HFFc6 (cell line): ENCODE data around the gene DTNB. TPM values are rescaled to one million over a fixed set of nuclear protein-coding genes. Genes with fewer than 3 reads are reported as not detected.

ENCODE experiments used
- DNase-seq: peaks from one replicate; pipeline ENCODE4 v3.0.0-alpha.2; 2018
- H3K27ac Mint-ChIP-seq: 2 replicates; pipeline ENCODE4 v1.8.0; 2020; ENCODE audit warnings: mild to moderate bottlenecking, mixed read lengths
- H3K27me3 Mint-ChIP-seq: 2 replicates; pipeline ENCODE4 v1.8.0; 2021; ENCODE audit warnings: mild to moderate bottlenecking, moderate library complexity, mixed read lengths; ENCODE audit not compliant: insufficient read depth
- H3K36me3 Mint-ChIP-seq: 2 replicates; pipeline ENCODE4 v1.8.0; 2021; ENCODE audit warnings: low read depth, mixed read lengths
- H3K4me1 Mint-ChIP-seq: 2 replicates; pipeline ENCODE4 v1.8.0; 2020; ENCODE audit warnings: low read depth, mixed read lengths
- H3K4me3 Mint-ChIP-seq: 2 replicates; pipeline ENCODE4 v1.8.0; 2020; ENCODE audit warnings: mild to moderate bottlenecking, moderate library complexity, mixed read lengths
- H3K9me3 Mint-ChIP-seq: 2 replicates; pipeline ENCODE4 v1.8.0; 2020; ENCODE audit warnings: mild to moderate bottlenecking, mixed read lengths
- total RNA-seq, 6 experiments: library from RNA; stranded (reverse); fragmentation: NEBNext Ultra II Directional; extraction: Animal tissue kit (Norgen Biotek cat#: 25700); gene quantifications; 2 replicates in 1 of 6; 3 replicates in 5 of 6; pipeline ENCODE4 v1.2.3, GENCODE V29; 2021
- TF ChIP-seq, protein P1 (sequence below): fragments of 200-600 bp; sonication (generic); IDR thresholded peaks from 2 replicates; pipeline ENCODE4 v1.5.0; 2021; ENCODE audit warnings: antibody characterized with exemption, mild to moderate bottlenecking

The DTNB gene
- total RNA-seq, 6 experiments from 2014 or later: 4.2 to 6.2 (median 4.7) TPM

GRCh38 chr2:25596516-25597244, 76.7 kb downstream of the DTNB start:
- TF ChIP-seq, protein P1, sequence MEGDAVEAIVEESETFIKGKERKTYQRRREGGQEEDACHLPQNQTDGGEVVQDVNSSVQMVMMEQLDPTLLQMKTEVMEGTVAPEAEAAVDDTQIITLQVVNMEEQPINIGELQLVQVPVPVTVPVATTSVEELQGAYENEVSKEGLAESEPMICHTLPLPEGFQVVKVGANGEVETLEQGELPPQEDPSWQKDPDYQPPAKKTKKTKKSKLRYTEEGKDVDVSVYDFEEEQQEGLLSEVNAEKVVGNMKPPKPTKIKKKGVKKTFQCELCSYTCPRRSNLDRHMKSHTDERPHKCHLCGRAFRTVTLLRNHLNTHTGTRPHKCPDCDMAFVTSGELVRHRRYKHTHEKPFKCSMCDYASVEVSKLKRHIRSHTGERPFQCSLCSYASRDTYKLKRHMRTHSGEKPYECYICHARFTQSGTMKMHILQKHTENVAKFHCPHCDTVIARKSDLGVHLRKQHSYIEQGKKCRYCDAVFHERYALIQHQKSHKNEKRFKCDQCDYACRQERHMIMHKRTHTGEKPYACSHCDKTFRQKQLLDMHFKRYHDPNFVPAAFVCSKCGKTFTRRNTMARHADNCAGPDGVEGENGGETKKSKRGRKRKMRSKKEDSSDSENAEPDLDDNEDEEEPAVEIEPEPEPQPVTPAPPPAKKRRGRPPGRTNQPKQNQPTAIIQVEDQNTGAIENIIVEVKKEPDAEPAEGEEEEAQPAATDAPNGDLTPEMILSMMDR: no peak
- peaks cover 2% of the 10 kb centered on the region; the same call in 1 of the 2 replicates for H3K27me3 Mint-ChIP-seq
- no peak for DNase-seq
- no peaks in the 10 kb centered on the region for H3K9me3 Mint-ChIP-seq
- H3K27ac Mint-ChIP-seq: no peak overlapping the region
- H3K4me1 Mint-ChIP-seq: peaks cover 10% of the 10 kb centered on the region
- H3K36me3 Mint-ChIP-seq: no peaks in the 10 kb centered on the region
- no peak overlapping the region for H3K4me3 Mint-ChIP-seq

- Mint-ChIP-seq H3K4me3 (no peak overlapping the region), H3K27ac (no peak overlapping the region), H3K9me3 (no peaks in the 10 kb centered on the region), H3K36me3 (no peaks in the 10 kb centered on the region), H3K4me1 (peaks cover 10% of the 10 kb centered on the region), H3K27me3 (peaks cover 2% of the 10 kb centered on the region; the same call in 1 of the 2 replicates)
- TF ChIP-seq, protein P1: no peak
- DNase-seq: no peak
These were observed 78.0 kb downstream of the DTNB start for GRCh38 chr2:25595393-25595792.

GRCh38 chr2:25594991-25595390, 78.4 kb downstream of the DTNB start:
- H3K9me3 Mint-ChIP-seq: no peaks in the 10 kb centered on the region
- peaks cover 2% of the 10 kb centered on the region; the same call in 1 of the 2 replicates for H3K27me3 Mint-ChIP-seq
- H3K27ac Mint-ChIP-seq: no peak overlapping the region
- no peaks in the 10 kb centered on the region for H3K36me3 Mint-ChIP-seq
- no peak for DNase-seq
- H3K4me3 Mint-ChIP-seq: no peak overlapping the region
- TF ChIP-seq, protein P1: no peak
- peaks cover 10% of the 10 kb centered on the region for H3K4me1 Mint-ChIP-seq

DNA sequence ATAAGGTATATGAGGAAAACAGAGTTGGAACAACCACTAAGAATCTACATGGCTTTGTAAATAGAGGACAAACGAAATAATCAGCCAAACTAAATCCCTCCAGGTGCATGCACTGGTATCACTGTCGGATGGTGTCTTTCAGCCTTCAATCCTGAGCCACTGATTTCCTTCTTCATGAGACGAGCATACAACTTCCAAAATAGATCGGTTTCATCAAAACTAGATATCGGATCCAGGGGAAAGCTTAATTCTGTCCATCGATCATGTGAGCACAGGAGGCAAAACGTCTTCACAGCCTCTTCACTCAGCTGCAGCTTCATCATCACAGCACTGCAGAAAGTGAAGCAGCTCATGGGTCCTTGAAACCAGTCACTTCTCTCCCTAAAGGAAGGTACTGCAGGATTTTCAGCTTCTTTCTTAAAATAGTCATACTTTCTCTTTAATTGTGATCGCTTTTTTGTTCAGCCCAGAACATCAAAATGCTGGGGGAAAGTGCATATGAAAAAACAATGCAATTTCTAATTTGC, 80.5 kb downstream of the DTNB start:
- H3K27me3 Mint-ChIP-seq: no peaks in the 10 kb centered on the region
- DNase-seq: no peak
- H3K4me3 Mint-ChIP-seq: no peak overlapping the region
- TF ChIP-seq, protein P1: no peak
- H3K27ac Mint-ChIP-seq: no peak overlapping the region
- H3K9me3 Mint-ChIP-seq: no peaks in the 10 kb centered on the region
- no peaks in the 10 kb centered on the region for H3K36me3 Mint-ChIP-seq
- H3K4me1 Mint-ChIP-seq: peaks cover 14% of the 10 kb centered on the region

- no peak overlapping the region for H3K4me3 Mint-ChIP-seq
- DNase-seq: no peak
- H3K27me3 Mint-ChIP-seq: no peaks in the 10 kb centered on the region
- no peak overlapping the region for H3K27ac Mint-ChIP-seq
- TF ChIP-seq, protein P1: no peak
- H3K4me1 Mint-ChIP-seq: peaks cover 24% of the 10 kb centered on the region
- H3K36me3 Mint-ChIP-seq: no peaks in the 10 kb centered on the region
- no peaks in the 10 kb centered on the region for H3K9me3 Mint-ChIP-seq
These were observed 82.4 kb downstream of the DTNB start for GRCh38 chr2:25590921-25591505.
